NCI-H2171 (cell line): ENCODE data around the gene MYF5.
A peak's percentile ranks its signal among the peaks of the same experiment; 100 is the strongest.

ENCODE experiments used
- DNase-seq: peaks from one replicate; lab custom pipeline; 2025; lab: John Stamatoyannopoulos, UW

MYF5 gene

GRCh38 chr12:80707830-80708258 lies 8.9 kb upstream of the MYF5 start:
- DNase-seq, result no peak

- no peak for DNase-seq
These were observed 8.3 kb upstream of the MYF5 start for GRCh38 chr12:80708259-80708974.

- no peak for DNase-seq
These were observed 7.8 kb upstream of the MYF5 start for GRCh38 chr12:80708975-80709328.

GRCh38 chr12:80709811-80710726 lies 6.6 kb upstream of the MYF5 start:
- DNase-seq, result no peak

GRCh38 chr12:80710727-80711449 lies 5.8 kb upstream of the MYF5 start:
- DNase-seq, result no peak

- no peak for DNase-seq
These were observed 4.8 kb upstream of the MYF5 start for GRCh38 chr12:80711866-80712265.

- no peak for DNase-seq
These were observed 3.8 kb upstream of the MYF5 start for GRCh38 chr12:80712866-80713265.

GRCh38 chr12:80713419-80713818 lies 3.3 kb upstream of the MYF5 start:
- DNase-seq, result no peak

- no peak for DNase-seq
These were observed 2.7 kb upstream of the MYF5 start for GRCh38 chr12:80714055-80714454.

- no peak for DNase-seq
These were observed 1.9 kb upstream of the MYF5 start for GRCh38 chr12:80714846-80715245.

- DNase-seq, result no peak
These were observed 931 bp upstream of the MYF5 start for GRCh38 chr12:80715713-80716249.

GRCh38 chr12:80717856-80718255 lies 1.1 kb downstream of the MYF5 start:
- DNase-seq, result no peak

GRCh38 chr12:80720516-80720915 lies 3.8 kb downstream of the MYF5 start:
- DNase-seq, result no peak

- no peak for DNase-seq
These were observed 4.6 kb downstream of the MYF5 start for GRCh38 chr12:80721326-80721725.

- DNase-seq, result peak; percentile 28
These were observed 29.3 kb downstream of the MYF5 start for GRCh38 chr12:80745851-80746505.

GRCh38 chr12:80747800-80748199 lies 31.1 kb downstream of the MYF5 start:
- DNase-seq, result no peak

- no peak for DNase-seq
These were observed 32.7 kb downstream of the MYF5 start for GRCh38 chr12:80749456-80749855.

- DNase-seq, result no peak
These were observed 35.8 kb downstream of the MYF5 start for GRCh38 chr12:80752464-80752863.

- DNase-seq, result no peak
These were observed 37.6 kb downstream of the MYF5 start for GRCh38 chr12:80754274-80754673.

GRCh38 chr12:80756875-80757274 lies 40.2 kb downstream of the MYF5 start:
- DNase-seq, result no peak

- DNase-seq, result no peak
These were observed 45.1 kb downstream of the MYF5 start for GRCh38 chr12:80761838-80762237.

- DNase-seq, result peak; percentile 85
These were observed 47.2 kb downstream of the MYF5 start for GRCh38 chr12:80763874-80764273.
